ENCODE data around the gene DNM2.

Gene DNM2

DNA sequence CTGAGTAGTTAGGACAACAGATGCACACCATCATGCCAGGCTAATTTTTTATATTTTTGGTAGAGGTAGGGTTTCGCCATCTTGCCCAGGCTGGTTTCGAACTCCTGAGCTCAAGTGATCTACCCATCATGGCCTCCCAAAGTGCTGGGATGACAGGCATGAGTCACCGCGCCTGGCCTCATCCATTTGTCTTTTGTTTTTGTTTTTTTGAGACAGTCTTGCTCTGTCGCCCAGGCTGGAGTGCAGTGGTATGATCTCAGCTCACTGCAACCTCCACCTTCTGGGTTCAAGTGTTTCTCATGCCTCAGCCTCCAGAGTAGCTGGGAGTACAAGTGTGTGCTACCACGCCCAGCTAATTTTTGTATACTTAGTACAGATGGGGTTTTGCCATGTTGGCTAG is 57.0 kb downstream of the DNM2 start:
- CTCF ChIA-PET: no interaction called here
- POLR2A ChIA-PET (ENCODE audit: low non-redundant PET): no interaction called here
- H3K27ac ChIP-seq: no peak overlapping the region
- DNase-seq (ENCODE audit: low spot score): no peak
- TF ChIP-seq, protein P1, sequence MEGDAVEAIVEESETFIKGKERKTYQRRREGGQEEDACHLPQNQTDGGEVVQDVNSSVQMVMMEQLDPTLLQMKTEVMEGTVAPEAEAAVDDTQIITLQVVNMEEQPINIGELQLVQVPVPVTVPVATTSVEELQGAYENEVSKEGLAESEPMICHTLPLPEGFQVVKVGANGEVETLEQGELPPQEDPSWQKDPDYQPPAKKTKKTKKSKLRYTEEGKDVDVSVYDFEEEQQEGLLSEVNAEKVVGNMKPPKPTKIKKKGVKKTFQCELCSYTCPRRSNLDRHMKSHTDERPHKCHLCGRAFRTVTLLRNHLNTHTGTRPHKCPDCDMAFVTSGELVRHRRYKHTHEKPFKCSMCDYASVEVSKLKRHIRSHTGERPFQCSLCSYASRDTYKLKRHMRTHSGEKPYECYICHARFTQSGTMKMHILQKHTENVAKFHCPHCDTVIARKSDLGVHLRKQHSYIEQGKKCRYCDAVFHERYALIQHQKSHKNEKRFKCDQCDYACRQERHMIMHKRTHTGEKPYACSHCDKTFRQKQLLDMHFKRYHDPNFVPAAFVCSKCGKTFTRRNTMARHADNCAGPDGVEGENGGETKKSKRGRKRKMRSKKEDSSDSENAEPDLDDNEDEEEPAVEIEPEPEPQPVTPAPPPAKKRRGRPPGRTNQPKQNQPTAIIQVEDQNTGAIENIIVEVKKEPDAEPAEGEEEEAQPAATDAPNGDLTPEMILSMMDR (conservative IDR thresholded peaks at IDR 0.05; ENCODE audit: low read depth): no peak

DNA sequence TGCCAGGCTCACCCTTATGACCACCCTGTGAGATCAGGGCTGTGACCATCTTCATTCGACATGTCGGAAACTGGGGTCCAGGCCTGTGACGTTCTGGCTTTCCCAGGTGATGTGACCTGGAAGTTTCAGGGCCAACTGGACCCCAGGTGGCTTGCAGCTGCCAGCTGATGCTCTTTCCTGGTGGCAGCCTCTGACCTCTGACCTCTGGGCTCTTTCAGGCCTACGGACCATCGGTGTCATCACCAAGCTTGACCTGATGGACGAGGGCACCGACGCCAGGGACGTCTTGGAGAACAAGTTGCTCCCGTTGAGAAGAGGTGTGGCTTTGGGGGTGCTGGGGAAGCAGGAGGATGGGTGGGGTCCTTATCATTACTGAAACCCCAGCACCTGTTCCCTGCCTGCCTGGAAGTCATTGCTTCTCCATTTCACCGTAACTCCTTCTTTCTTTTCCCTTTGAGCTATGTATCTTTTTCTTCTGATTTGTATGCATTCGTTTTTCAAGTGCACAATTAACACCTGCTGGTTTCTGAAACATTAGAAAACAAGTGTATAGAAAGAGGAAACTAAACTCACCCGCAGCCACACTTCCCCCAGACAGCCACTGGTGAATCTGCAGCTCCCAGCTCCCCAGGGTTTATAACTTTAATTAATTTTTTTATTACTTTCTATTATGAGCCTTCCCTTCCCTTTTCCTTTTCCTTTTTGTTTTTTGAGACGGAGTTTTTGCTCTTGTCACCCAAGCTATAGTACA is 59.2 kb downstream of the DNM2 start:
- no peak overlapping the region; the same call in 1 of the 2 replicates for H3K27ac ChIP-seq
- ChIA-PET CTCF (no interaction called here), POLR2A (ENCODE audit: low non-redundant PET) (no interaction called here)
- TF ChIP-seq, protein P1 (conservative IDR thresholded peaks at IDR 0.05; ENCODE audit: low read depth): no peak
- no peak for DNase-seq (ENCODE audit: low spot score)

DNA sequence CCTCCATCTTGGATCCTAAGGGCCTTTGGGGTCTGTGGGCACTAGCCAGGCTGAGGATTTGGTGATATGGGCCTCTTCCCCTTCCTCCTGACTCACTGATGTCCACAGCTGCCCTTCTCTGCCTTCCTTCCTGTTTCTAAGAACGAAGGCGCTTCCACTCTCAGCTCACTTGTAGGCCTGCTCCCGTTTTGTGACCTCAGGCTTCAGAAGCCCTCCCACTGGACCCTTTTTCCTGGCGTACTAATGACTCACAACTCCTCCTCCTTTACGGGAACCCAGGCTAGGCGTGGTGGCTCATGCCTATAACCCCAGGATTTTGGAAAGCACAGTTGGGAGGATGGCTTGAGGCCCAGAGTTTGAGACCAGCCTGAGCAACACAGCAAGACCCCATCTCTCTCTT is 62.5 kb downstream of the DNM2 start:
- POLR2A ChIA-PET (ENCODE audit: low non-redundant PET): no interaction called here
- no peak for DNase-seq (ENCODE audit: low spot score)
- TF ChIP-seq, protein P1 (conservative IDR thresholded peaks at IDR 0.05; ENCODE audit: low read depth): no peak
- peak overlapping the region; percentile 55 for H3K27ac ChIP-seq
- CTCF ChIA-PET: interaction anchor here (0.6 kb wide), 1 partner anchor 50 kb away, joined by 3 read pairs; no protein-coding TSS in a partner anchor

DNA sequence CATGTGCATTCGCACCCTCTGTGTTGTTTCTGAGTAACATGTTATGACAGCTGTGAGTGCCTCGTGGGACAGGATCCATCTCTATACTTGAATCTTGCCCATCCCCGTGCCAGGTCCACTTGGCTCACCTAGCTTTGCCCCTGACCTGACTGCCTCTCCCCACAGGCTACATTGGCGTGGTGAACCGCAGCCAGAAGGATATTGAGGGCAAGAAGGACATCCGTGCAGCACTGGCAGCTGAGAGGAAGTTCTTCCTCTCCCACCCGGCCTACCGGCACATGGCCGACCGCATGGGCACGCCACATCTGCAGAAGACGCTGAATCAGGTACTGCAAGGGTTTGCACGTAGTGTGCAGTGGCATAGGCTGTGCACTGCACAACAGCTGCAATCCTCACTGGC is 64.9 kb downstream of the DNM2 start:
- POLR2A ChIA-PET (ENCODE audit: low non-redundant PET): no interaction called here
- no peak overlapping the region for H3K27ac ChIP-seq
- CTCF ChIA-PET: no interaction called here
- no peak for DNase-seq (ENCODE audit: low spot score)
- TF ChIP-seq, protein P1 (conservative IDR thresholded peaks at IDR 0.05; ENCODE audit: low read depth): no peak

DNA sequence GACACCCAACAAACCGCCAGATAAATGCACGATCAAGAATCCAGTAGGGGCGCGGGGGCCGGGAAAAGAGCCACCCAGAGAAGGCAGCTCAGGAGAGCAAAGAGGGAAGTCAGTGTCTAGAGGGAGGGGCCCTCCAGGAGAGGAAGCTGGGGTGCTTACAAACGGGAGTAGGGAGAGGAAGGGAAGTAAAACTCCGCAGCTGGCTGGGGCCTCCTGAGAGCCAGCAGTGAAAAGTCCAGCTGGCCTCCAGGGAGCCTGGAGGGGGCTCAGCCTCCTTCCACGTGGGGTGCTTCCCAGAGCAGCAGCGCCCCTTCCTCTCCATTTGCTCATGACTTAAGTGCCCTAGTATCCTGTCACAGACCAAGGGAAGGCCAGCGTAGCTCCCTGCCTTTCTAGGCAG is 66.4 kb downstream of the DNM2 start:
- H3K27ac ChIP-seq: no peak overlapping the region
- DNase-seq (ENCODE audit: low spot score): no peak
- ChIA-PET CTCF (interaction anchor here (0.7 kb wide), 1 partner anchor 66 kb away, joined by 3 read pairs; the partner anchor contains the start of gene DNM2), POLR2A (ENCODE audit: low non-redundant PET) (no interaction called here)
- TF ChIP-seq, protein P1 (conservative IDR thresholded peaks at IDR 0.05; ENCODE audit: low read depth): no peak

DNA sequence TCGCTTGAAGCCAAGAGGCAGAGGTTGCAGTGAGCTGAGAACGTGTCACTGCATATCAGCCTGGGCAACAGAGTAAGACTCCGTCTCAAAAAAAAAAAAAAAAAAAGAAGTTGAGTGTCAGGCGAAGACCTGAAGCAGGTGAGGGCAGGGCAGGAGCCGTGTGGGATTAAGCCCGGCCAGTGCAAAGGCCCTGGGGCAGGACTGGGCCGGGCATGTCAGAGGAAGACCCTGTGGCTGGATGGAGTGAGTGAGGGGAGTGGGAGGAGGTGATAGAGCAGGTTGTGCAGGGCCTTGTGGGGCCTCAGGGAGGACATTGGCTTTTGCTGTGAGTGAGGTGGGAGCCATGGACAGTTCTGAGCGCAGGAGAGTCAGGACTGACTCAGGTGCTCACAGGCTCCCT is 70.3 kb downstream of the DNM2 start:
- POLR2A ChIA-PET (ENCODE audit: low non-redundant PET): no interaction called here
- DNase-seq (ENCODE audit: low spot score): no peak
- TF ChIP-seq, protein P1 (conservative IDR thresholded peaks at IDR 0.05; ENCODE audit: low read depth): no peak
- no peak overlapping the region for H3K27ac ChIP-seq
- CTCF ChIA-PET: no interaction called here

Data from RWPE1 (cell line).